ENCODE measurements around the gene NGFR. TPM values are rescaled to one million over a fixed set of nuclear protein-coding genes. Genes with fewer than 3 reads are reported as not detected.

NGFR gene
- total and polyA plus RNA-seq, 8 donors = 2.7 to 16.2 (median 11.3) TPM

DNA sequence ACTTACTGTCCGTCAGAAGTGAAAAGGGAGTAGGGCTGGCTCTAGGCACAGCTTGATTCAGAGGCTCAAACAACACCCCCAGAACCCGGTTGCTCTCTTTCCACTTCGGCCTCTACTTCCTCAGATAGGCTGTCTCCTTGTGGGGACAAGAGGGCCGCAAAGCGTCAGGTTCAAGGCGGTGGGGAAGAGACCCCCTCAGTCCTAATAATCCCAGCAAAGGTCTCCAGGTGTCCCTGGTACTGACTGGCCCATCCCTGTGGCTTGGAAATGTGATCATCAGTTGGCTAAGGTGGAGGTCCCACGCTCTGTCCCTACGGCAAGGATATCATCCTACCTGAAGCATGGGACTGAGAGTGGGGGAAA is 26.0 kb downstream of the NGFR start:
- Histone ChIP-seq H3K36me3 (no peaks in the 10 kb centered on the region), H3K4me1 (peaks cover 0 to 13% of the 10 kb centered on the region in 2 donors), H3K27ac (no peak overlapping the region), H3K27me3 (peaks cover 0 to 49% of the 10 kb centered on the region in 2 donors), H3K4me3 (no peak overlapping the region), H3K9me3 (no peaks in the 10 kb centered on the region)
- intact Hi-C loops (cut with DNase I) = no loop called here
- TF ChIP-seq, protein P1, sequence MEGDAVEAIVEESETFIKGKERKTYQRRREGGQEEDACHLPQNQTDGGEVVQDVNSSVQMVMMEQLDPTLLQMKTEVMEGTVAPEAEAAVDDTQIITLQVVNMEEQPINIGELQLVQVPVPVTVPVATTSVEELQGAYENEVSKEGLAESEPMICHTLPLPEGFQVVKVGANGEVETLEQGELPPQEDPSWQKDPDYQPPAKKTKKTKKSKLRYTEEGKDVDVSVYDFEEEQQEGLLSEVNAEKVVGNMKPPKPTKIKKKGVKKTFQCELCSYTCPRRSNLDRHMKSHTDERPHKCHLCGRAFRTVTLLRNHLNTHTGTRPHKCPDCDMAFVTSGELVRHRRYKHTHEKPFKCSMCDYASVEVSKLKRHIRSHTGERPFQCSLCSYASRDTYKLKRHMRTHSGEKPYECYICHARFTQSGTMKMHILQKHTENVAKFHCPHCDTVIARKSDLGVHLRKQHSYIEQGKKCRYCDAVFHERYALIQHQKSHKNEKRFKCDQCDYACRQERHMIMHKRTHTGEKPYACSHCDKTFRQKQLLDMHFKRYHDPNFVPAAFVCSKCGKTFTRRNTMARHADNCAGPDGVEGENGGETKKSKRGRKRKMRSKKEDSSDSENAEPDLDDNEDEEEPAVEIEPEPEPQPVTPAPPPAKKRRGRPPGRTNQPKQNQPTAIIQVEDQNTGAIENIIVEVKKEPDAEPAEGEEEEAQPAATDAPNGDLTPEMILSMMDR (IDR thresholded peaks at IDR 0.05) = no peak
- ATAC-seq (no peak), DNase-seq (no peak)

- no peaks in the 10 kb centered on the region for H3K36me3 ChIP-seq
- no peak overlapping the region for H3K4me3 ChIP-seq
- H3K9me3 ChIP-seq = no peaks in the 10 kb centered on the region
- H3K27ac ChIP-seq = no peak overlapping the region
- peaks cover 0 to 52% of the 10 kb centered on the region in 2 donors for H3K27me3 ChIP-seq
- intact Hi-C loops (cut with DNase I) = no loop called here
- TF ChIP-seq, protein P1 (IDR thresholded peaks at IDR 0.05) = no peak
- ATAC-seq (no peak), DNase-seq (peak in 1 of 4 donors; percentile 11)
- H3K4me1 ChIP-seq = peaks cover 0 to 11% of the 10 kb centered on the region in 2 donors
Observed at GRCh38 chr17:49521471-49522356, 26.6 kb downstream of the NGFR start.

DNA sequence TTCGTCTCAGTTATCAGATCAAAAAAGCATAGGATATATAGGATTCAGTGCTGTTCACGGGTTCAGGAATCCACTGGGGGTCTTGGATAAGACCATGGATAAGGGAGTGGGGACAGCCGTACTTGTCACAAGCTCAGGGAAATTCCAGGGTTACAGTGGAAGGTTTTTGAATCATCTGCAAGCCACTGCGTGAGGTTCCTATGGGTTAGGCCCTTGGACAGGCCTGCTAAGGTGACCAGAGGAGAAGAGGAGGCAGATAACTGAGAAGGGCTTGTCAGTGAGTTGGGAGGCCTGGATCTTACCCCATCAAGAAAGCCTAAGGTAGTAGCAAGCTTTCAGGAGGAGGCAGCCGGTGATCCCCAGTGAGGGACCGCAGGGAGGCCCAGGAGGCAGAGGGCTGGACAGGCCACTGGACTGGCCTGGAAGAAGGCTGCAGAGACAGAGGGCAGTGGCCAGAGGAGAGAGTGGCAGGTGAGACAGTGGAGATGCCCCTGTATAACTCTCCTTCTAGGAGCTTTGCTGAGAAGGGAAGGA is 27.3 kb downstream of the NGFR start:
- Histone ChIP-seq H3K27ac (no peak overlapping the region), H3K4me3 (no peak overlapping the region), H3K4me1 (peaks cover 0 to 11% of the 10 kb centered on the region in 2 donors), H3K36me3 (no peaks in the 10 kb centered on the region), H3K27me3 (peaks cover 0 to 59% of the 10 kb centered on the region in 2 donors), H3K9me3 (no peaks in the 10 kb centered on the region)
- ATAC-seq (no peak), DNase-seq (no peak)
- TF ChIP-seq, protein P1 (IDR thresholded peaks at IDR 0.05) = no peak
- intact Hi-C loops (cut with DNase I) = no loop called here

- no peaks in the 10 kb centered on the region for H3K36me3 ChIP-seq
- TF ChIP-seq, protein P1 (IDR thresholded peaks at IDR 0.05) = no peak
- peaks cover 0 to 11% of the 10 kb centered on the region in 2 donors for H3K4me1 ChIP-seq
- H3K4me3 ChIP-seq = no peak overlapping the region
- ATAC-seq (no peak), DNase-seq (no peak)
- peaks cover 0 to 67% of the 10 kb centered on the region in 2 donors for H3K27me3 ChIP-seq
- H3K27ac ChIP-seq = no peak overlapping the region
- no peaks in the 10 kb centered on the region for H3K9me3 ChIP-seq
- intact Hi-C loops (cut with DNase I) = no loop called here
Observed at GRCh38 chr17:49523196-49523595, 28.1 kb downstream of the NGFR start.

GRCh38 chr17:49523706-49524472 is 28.8 kb downstream of the NGFR start:
- DNase-seq (no peak), ATAC-seq (peak; percentile 54)
- H3K9me3 ChIP-seq = no peaks in the 10 kb centered on the region
- intact Hi-C loops (cut with DNase I) = no loop called here
- H3K4me3 ChIP-seq = no peak overlapping the region
- peaks cover 0 to 11% of the 10 kb centered on the region in 2 donors for H3K4me1 ChIP-seq
- H3K27ac ChIP-seq = no peak overlapping the region
- H3K36me3 ChIP-seq = no peaks in the 10 kb centered on the region
- H3K27me3 ChIP-seq = peaks cover 0 to 74% of the 10 kb centered on the region in 2 donors
- TF ChIP-seq, protein P1 (IDR thresholded peaks at IDR 0.05) = no peak

Data from left lung (tissue), 10 donors.